ENCODE data around the gene BCOR. TPM values are rescaled to one million over a fixed set of nuclear protein-coding genes. Genes with fewer than 3 reads are reported as not detected.

Gene BCOR
- total RNA-seq, 6 experiments from 2014 or later = 15.0 to 20.3 (median 18.3) TPM

GRCh38 chrX:40064055-40064597 lies 33.6 kb downstream of the BCOR start:
- no peak for DNase-seq
- Mint-ChIP-seq H3K9me3 (no peaks in the 10 kb centered on the region), H3K4me3 (no peak overlapping the region), H3K27ac (no peak overlapping the region), H3K27me3 (ENCODE audit: insufficient read depth) (no peaks in the 10 kb centered on the region; the same call in 1 of the 2 replicates), H3K36me3 (ENCODE audit: low read depth) (no peaks in the 10 kb centered on the region; the same call in none of the 2 replicates), H3K4me1 (ENCODE audit: low read depth) (no peaks in the 10 kb centered on the region)
- TF ChIP-seq CTCF (IDR thresholded peaks at IDR 0.05) = no peak

- H3K27me3 Mint-ChIP-seq (ENCODE audit: insufficient read depth) = no peaks in the 10 kb centered on the region; the same call in 1 of the 2 replicates
- no peak for DNase-seq
- H3K9me3 Mint-ChIP-seq = no peaks in the 10 kb centered on the region
- no peaks in the 10 kb centered on the region; the same call in none of the 2 replicates for H3K36me3 Mint-ChIP-seq (ENCODE audit: low read depth)
- no peak for TF ChIP-seq CTCF (IDR thresholded peaks at IDR 0.05)
- no peak overlapping the region for H3K27ac Mint-ChIP-seq
- H3K4me3 Mint-ChIP-seq = no peak overlapping the region
- H3K4me1 Mint-ChIP-seq (ENCODE audit: low read depth) = no peaks in the 10 kb centered on the region
These were observed 34.2 kb downstream of the BCOR start for GRCh38 chrX:40063555-40063954.

- Mint-ChIP-seq H3K4me3 (no peak overlapping the region), H3K27me3 (ENCODE audit: insufficient read depth) (no peaks in the 10 kb centered on the region; the same call in 1 of the 2 replicates), H3K4me1 (ENCODE audit: low read depth) (no peaks in the 10 kb centered on the region), H3K27ac (no peak overlapping the region), H3K36me3 (ENCODE audit: low read depth) (no peaks in the 10 kb centered on the region; the same call in none of the 2 replicates), H3K9me3 (no peaks in the 10 kb centered on the region)
- DNase-seq = no peak
- TF ChIP-seq CTCF (IDR thresholded peaks at IDR 0.05) = no peak
These were observed 35.1 kb downstream of the BCOR start for GRCh38 chrX:40062525-40063155.

GRCh38 chrX:40061871-40062524 lies 35.8 kb downstream of the BCOR start:
- H3K4me1 Mint-ChIP-seq (ENCODE audit: low read depth) = peaks cover 3% of the 10 kb centered on the region
- no peak for DNase-seq
- no peak for TF ChIP-seq CTCF (IDR thresholded peaks at IDR 0.05)
- no peak overlapping the region for H3K27ac Mint-ChIP-seq
- no peaks in the 10 kb centered on the region; the same call in 1 of the 2 replicates for H3K27me3 Mint-ChIP-seq (ENCODE audit: insufficient read depth)
- no peaks in the 10 kb centered on the region for H3K9me3 Mint-ChIP-seq
- peaks cover 2% of the 10 kb centered on the region for H3K36me3 Mint-ChIP-seq (ENCODE audit: low read depth)
- no peak overlapping the region for H3K4me3 Mint-ChIP-seq

- Mint-ChIP-seq H3K36me3 (ENCODE audit: low read depth) (peaks cover 3% of the 10 kb centered on the region), H3K9me3 (no peaks in the 10 kb centered on the region), H3K27me3 (ENCODE audit: insufficient read depth) (no peaks in the 10 kb centered on the region; the same call in 1 of the 2 replicates), H3K27ac (no peak overlapping the region), H3K4me3 (no peak overlapping the region), H3K4me1 (ENCODE audit: low read depth) (peaks cover 12% of the 10 kb centered on the region)
- no peak for DNase-seq
- TF ChIP-seq CTCF (IDR thresholded peaks at IDR 0.05) = no peak
These were observed 36.8 kb downstream of the BCOR start for GRCh38 chrX:40061005-40061404.

Measured in HFFc6 (cell line).